Activated B cell treated with CpG ODN at 0.5 μM for 24 hours (primary cell): ENCODE results near the gene DNAJC5. TPM values are rescaled to one million over a fixed set of nuclear protein-coding genes. Genes with fewer than 3 reads are reported as not detected.

ENCODE experiments used
- ATAC-seq: fragments of 200-7000 bp; cut with Tn5 transposase; one replicate; pipeline ENCODE4 v1.10.0; 2021; ENCODE audit warnings: low read depth, mild to moderate bottlenecking, moderate library complexity
- CTCF ChIA-PET: fragments of 350-600 bp; sonication (Branson Sonifier 250); formaldehyde crosslinking; loops from one replicate; lab custom pipeline; 2021; ENCODE audit warnings: antibody characterized with exemption; lab: Charles Lee
- POLR2A ChIA-PET: fragments of 350-600 bp; sonication (Branson Sonifier 250); formaldehyde crosslinking; loops from one replicate; lab custom pipeline; 2021; ENCODE audit warnings: antibody characterized with exemption; lab: Charles Lee
- DNase-seq: peaks from one replicate; pipeline ENCODE4 v3.0.0; 2022
- H3K27ac Mint-ChIP-seq: one replicate; pipeline ENCODE4 v1.8.0; 2020; ENCODE audit warnings: mixed read lengths
- H3K27me3 Mint-ChIP-seq: one replicate; pipeline ENCODE4 v1.8.0; 2021; ENCODE audit warnings: mixed read lengths
- H3K36me3 Mint-ChIP-seq: one replicate; pipeline ENCODE4 v1.8.0; 2021; ENCODE audit warnings: low read depth, mixed read lengths
- H3K4me1 Mint-ChIP-seq: one replicate; pipeline ENCODE4 v1.8.0; 2021; ENCODE audit warnings: mixed read lengths
- H3K4me3 Mint-ChIP-seq: one replicate; pipeline ENCODE4 v1.8.0; 2020; ENCODE audit warnings: mild to moderate bottlenecking, mixed read lengths
- H3K9me3 Mint-ChIP-seq: one replicate; pipeline ENCODE4 v1.8.0; 2020; ENCODE audit warnings: mixed read lengths
- CTCF ChIP-seq: fragments of 200-600 bp; IDR thresholded peaks from one replicate; pipeline ENCODE4 v1.8.0; 2022; ENCODE audit warnings: antibody characterized with exemption, mild to moderate bottlenecking
- intact Hi-C: fragments of 100-400 bp; cut with micrococcal nuclease; formaldehyde crosslinking; loops from one replicate; pipeline ENCODE4 v1.15.1; 2024
- total RNA-seq: library from RNA; stranded (reverse); gene quantifications from 2 replicates; pipeline ENCODE4 v1.2.3, GENCODE V29; 2022

The DNAJC5 gene
- total RNA-seq, 1 donor from 2014 or later = 28.6 TPM

- ATAC-seq (no peak), DNase-seq (no peak)
- Mint-ChIP-seq H3K9me3 (no peaks in the 10 kb centered on the region), H3K27ac (no peak overlapping the region), H3K36me3 (no peaks in the 10 kb centered on the region), H3K4me3 (no peak overlapping the region), H3K27me3 (no peaks in the 10 kb centered on the region), H3K4me1 (peaks cover 75% of the 10 kb centered on the region)
- no peak for TF ChIP-seq CTCF
- POLR2A ChIA-PET = no interaction called here
- CTCF ChIA-PET = no interaction called here
- intact Hi-C loops = no loop called here
These were observed 57.8 kb downstream of the DNAJC5 start for GRCh38 chr20:63952769-63953168.

GRCh38 chr20:63953764-63954429, 59.0 kb downstream of the DNAJC5 start:
- Mint-ChIP-seq H3K4me3 (peak overlapping the region; percentile 29), H3K27me3 (no peaks in the 10 kb centered on the region), H3K4me1 (peaks cover 68% of the 10 kb centered on the region), H3K27ac (peak overlapping the region; percentile 69), H3K36me3 (no peaks in the 10 kb centered on the region), H3K9me3 (no peaks in the 10 kb centered on the region)
- CTCF ChIA-PET = no interaction called here
- POLR2A ChIA-PET = interaction anchor here (1.4 kb wide), 1 partner anchor 26 kb away, joined by 4 read pairs; no protein-coding TSS in a partner anchor
- DNase-seq (no peak), ATAC-seq (no peak)
- TF ChIP-seq CTCF = no peak
- intact Hi-C loops = no loop called here

GRCh38 chr20:63955281-63955826, 60.4 kb downstream of the DNAJC5 start:
- no peaks in the 10 kb centered on the region for H3K27me3 Mint-ChIP-seq
- ChIA-PET CTCF (no interaction called here), POLR2A (interaction anchor here (0.6 to 2.2 kb wide), 9 partner anchors 24 to 429 kb away, joined by 3 to 12 read pairs (median 6); partner anchors contain the start of genes ARFRP1, PTK6, SAMD10 and ZGPAT)
- DNase-seq = no peak
- peak; percentile 5 for ATAC-seq
- H3K36me3 Mint-ChIP-seq = peaks cover 2% of the 10 kb centered on the region
- H3K4me1 Mint-ChIP-seq = peaks cover 55% of the 10 kb centered on the region
- H3K27ac Mint-ChIP-seq = peak overlapping the region; percentile 73
- intact Hi-C loops = loop anchor here (5.0 kb wide), 2 partner anchors 313 to 403 kb away; partner anchors contain the start of gene FNDC11
- TF ChIP-seq CTCF = no peak
- H3K4me3 Mint-ChIP-seq = peak overlapping the region; percentile 85
- H3K9me3 Mint-ChIP-seq = no peaks in the 10 kb centered on the region

- peak within 1 kb of the TSS; percentile 85 for H3K27ac Mint-ChIP-seq
- CTCF ChIA-PET = interaction anchor here (0.7 to 1.3 kb wide), 7 partner anchors 16 to 418 kb away, joined by 3 to 6 read pairs (median 3); partner anchors contain the start of genes PTK6 and RTEL1
- H3K9me3 Mint-ChIP-seq = no peaks in the 10 kb centered on the region
- H3K4me1 Mint-ChIP-seq = peaks cover 49% of the 10 kb centered on the region
- POLR2A ChIA-PET = interaction anchor here (0.5 to 2.2 kb wide), 17 partner anchors 12 to 435 kb away, joined by 3 to 17 read pairs (median 7); partner anchors contain the start of genes ARFRP1, DNAJC5, GMEB2 and PPDPF
- peak; percentile 87 for DNase-seq
- peak; percentile 78 for ATAC-seq
- H3K36me3 Mint-ChIP-seq = peaks cover 2% of the 10 kb centered on the region
- no peak for TF ChIP-seq CTCF
- intact Hi-C loops = loop anchor here (1.0 to 5.0 kb wide), 11 partner anchors 13 to 436 kb away; partner anchors contain the start of genes ARFRP1, DNAJC5, FNDC11 and PPDPF
- H3K27me3 Mint-ChIP-seq = no peaks in the 10 kb centered on the region
- H3K4me3 Mint-ChIP-seq = peak within 1 kb of the TSS; percentile 87
These were observed 61.1 kb downstream of the DNAJC5 start, which contains the start of gene UCKL1 for GRCh38 chr20:63955827-63956663. UCKL1 (minus strand) TSS chr20:63956416; CDS start chr20:63956372, 44 bp downstream.
